HCT116 (cell line): Measurements from ENCODE around the gene KYNU.

Source experiments
- ATF3 ChIP-seq: IDR thresholded peaks from 2 replicates; pipeline ENCODE4 v1.6.1; 2012
- POLR2A ChIP-seq: IDR thresholded peaks from 2 replicates; pipeline ENCODE4 v1.7.0; 2011; ENCODE audit warnings: borderline replicate concordance; ENCODE audit not compliant: insufficient read depth, insufficient read length; ENCODE audit errors: extremely low read depth
- REST ChIP-seq: IDR thresholded peaks from 2 replicates; pipeline ENCODE4 v1.6.1; 2012; ENCODE audit warnings: low read depth

GRCh38 chr2:142849820-142850219 is 27.6 kb upstream of the KYNU start:
- TF ChIP-seq REST (no peak), ATF3 (no peak), POLR2A (no peak)
